ENCODE data around the gene SYNJ2. TPM values are rescaled to one million over a fixed set of nuclear protein-coding genes. Genes with fewer than 3 reads are reported as not detected.

The SYNJ2 gene
- total and polyA plus RNA-seq, 3 donors from 2014 or later, result 5.8 to 17.7 (median 7.6) TPM

- TF ChIP-seq CTCF (IDR thresholded peaks at IDR 0.05), result no peak
- TF ChIP-seq POLR2A (IDR thresholded peaks at IDR 0.05), result no peak
- Histone ChIP-seq H3K4me3 (no peak overlapping the region), H3K27me3 (no peaks in the 10 kb centered on the region), H3K9me3 (no peaks in the 10 kb centered on the region), H3K27ac (no peak overlapping the region), H3K4me1 (no peaks in the 10 kb centered on the region), H3K36me3 (ENCODE audit: low read depth, missing control alignments) (no peaks in the 10 kb centered on the region)
- intact Hi-C loops (cut with DNase I; ENCODE audit: low total_unique reads), result no loop called here
- 87 to 93% methylated on average over 18 of the region's 18 CpGs for WGBS, 2 donors
- DNase-seq, result no peak
Measured at GRCh38 chr6:158076548-158076947, 94.9 kb downstream of the SYNJ2 start.

- intact Hi-C loops (cut with DNase I; ENCODE audit: low total_unique reads), result no loop called here
- H3K27ac ChIP-seq, result no peak overlapping the region
- WGBS, 2 donors, result 93 to 95% methylated on average over 10 of the region's 10 CpGs
- H3K9me3 ChIP-seq, result no peaks in the 10 kb centered on the region
- no peak for TF ChIP-seq POLR2A (IDR thresholded peaks at IDR 0.05)
- TF ChIP-seq CTCF (IDR thresholded peaks at IDR 0.05), result no peak
- H3K27me3 ChIP-seq, result no peaks in the 10 kb centered on the region
- DNase-seq, result no peak
- no peak overlapping the region for H3K4me3 ChIP-seq
- H3K4me1 ChIP-seq, result no peaks in the 10 kb centered on the region
- no peaks in the 10 kb centered on the region for H3K36me3 ChIP-seq (ENCODE audit: low read depth, missing control alignments)
Measured at GRCh38 chr6:158077676-158078075, 96.0 kb downstream of the SYNJ2 start.

- no peak overlapping the region for H3K4me3 ChIP-seq
- no peaks in the 10 kb centered on the region for H3K4me1 ChIP-seq
- no peaks in the 10 kb centered on the region for H3K9me3 ChIP-seq
- H3K27me3 ChIP-seq, result no peaks in the 10 kb centered on the region
- no peaks in the 10 kb centered on the region for H3K36me3 ChIP-seq (ENCODE audit: low read depth, missing control alignments)
- DNase-seq, result no peak
- no peak overlapping the region for H3K27ac ChIP-seq
- TF ChIP-seq CTCF (IDR thresholded peaks at IDR 0.05) (no peak), POLR2A (IDR thresholded peaks at IDR 0.05) (no peak)
- 78 to 85% methylated on average over 7 of the region's 7 CpGs for WGBS, 2 donors
- intact Hi-C loops (cut with DNase I; ENCODE audit: low total_unique reads), result no loop called here
Measured at GRCh38 chr6:158078320-158078719, 96.7 kb downstream of the SYNJ2 start.

- no peak overlapping the region for H3K27ac ChIP-seq
- H3K9me3 ChIP-seq, result no peaks in the 10 kb centered on the region
- H3K27me3 ChIP-seq, result no peaks in the 10 kb centered on the region
- TF ChIP-seq POLR2A (IDR thresholded peaks at IDR 0.05) (no peak), CTCF (IDR thresholded peaks at IDR 0.05) (no peak)
- 84 to 91% methylated on average over 10 to 18 of the region's 18 CpGs for WGBS, 2 donors
- H3K4me3 ChIP-seq, result no peak overlapping the region
- no peaks in the 10 kb centered on the region for H3K36me3 ChIP-seq (ENCODE audit: low read depth, missing control alignments)
- DNase-seq, result no peak
- intact Hi-C loops (cut with DNase I; ENCODE audit: low total_unique reads), result no loop called here
- peaks cover under 1% of the 10 kb centered on the region for H3K4me1 ChIP-seq
Measured at GRCh38 chr6:158080849-158081656, 99.4 kb downstream of the SYNJ2 start.

- no peak overlapping the region for H3K27ac ChIP-seq
- DNase-seq, result no peak
- no peaks in the 10 kb centered on the region for H3K36me3 ChIP-seq (ENCODE audit: low read depth, missing control alignments)
- peaks cover 4% of the 10 kb centered on the region for H3K4me1 ChIP-seq
- no peaks in the 10 kb centered on the region for H3K27me3 ChIP-seq
- intact Hi-C loops (cut with DNase I; ENCODE audit: low total_unique reads), result no loop called here
- H3K4me3 ChIP-seq, result no peak overlapping the region
- H3K9me3 ChIP-seq, result no peaks in the 10 kb centered on the region
- no peak for TF ChIP-seq POLR2A (IDR thresholded peaks at IDR 0.05)
- TF ChIP-seq CTCF (IDR thresholded peaks at IDR 0.05), result no peak
- WGBS, 2 donors, result 85 to 91% methylated on average over 6 of the region's 6 CpGs
Measured at GRCh38 chr6:158081657-158081935, 99.9 kb downstream of the SYNJ2 start.
